NOMO-1 (cell line): ENCODE measurements around the gene MB21D2.

ENCODE experiments used
- DNase-seq, 2 experiments: peaks; one replicate each; lab custom pipeline; 2025; ENCODE audit not compliant: unreplicated experiment in 2 of 2; lab: John Stamatoyannopoulos, UW

MB21D2 gene

GRCh38 chr3:192927016-192927415 is 9.4 kb upstream of the MB21D2 start:
- no peak for DNase-seq

DNA sequence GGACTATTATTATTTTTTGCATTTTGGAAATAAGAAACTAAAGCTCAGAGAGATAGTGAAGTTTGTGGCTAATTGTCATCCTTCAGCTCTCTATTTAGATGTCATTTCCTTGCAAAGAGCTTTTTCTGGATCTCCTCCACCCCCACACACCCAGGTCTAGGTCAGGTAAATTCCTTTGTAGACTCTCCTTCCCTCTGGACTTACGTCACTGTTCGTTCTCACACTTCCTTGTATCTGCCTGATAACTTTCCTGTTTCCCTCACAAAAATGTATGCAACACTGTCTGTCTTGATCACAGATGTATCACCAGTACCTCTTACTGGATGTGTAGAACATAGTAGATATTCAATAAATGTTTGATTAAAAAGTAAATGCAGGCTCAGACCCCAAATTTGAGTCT is 6.1 kb upstream of the MB21D2 start:
- no peak for DNase-seq

- DNase-seq = no peak
These were observed 4.1 kb upstream of the MB21D2 start for GRCh38 chr3:192921793-192922192.

DNA sequence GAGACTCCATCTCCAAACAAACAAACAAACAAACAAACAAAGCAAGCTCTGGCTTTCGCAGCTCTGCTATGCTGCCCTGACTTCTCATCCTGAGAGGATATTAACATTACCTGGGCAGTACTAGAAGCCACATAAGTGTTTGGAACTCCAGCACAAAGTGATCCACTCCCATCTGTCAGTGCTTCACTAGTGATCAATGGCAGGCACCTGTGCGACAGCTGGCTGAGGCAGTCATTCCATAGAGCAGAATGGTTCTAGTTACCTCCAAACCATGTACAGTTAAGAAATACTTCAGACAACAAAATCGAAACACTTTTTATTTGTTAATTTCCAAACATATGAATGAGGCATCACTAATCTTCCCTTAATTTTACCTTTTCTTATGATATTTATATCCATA is 2.8 kb upstream of the MB21D2 start:
- no peak for DNase-seq

- DNase-seq = peak; percentile 64 to 86
These were observed 2.2 kb upstream of the MB21D2 start for GRCh38 chr3:192919901-192920300.

DNA sequence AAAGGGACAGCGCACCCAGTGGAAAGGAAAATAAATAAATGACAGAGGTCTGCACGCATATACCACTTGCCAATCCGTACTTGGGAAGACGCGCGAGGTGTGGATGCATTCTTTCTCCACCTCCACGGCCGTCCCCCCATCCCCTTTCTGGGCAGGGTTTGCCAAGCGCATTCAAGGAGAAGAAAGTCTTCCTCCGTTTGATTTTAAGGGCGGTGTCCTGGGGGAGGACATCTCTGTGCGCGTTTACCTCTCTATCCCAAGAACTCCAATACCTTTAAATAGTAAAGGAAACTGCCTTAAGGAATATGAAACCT is 576 bp upstream of the MB21D2 start:
- no peak for DNase-seq

GRCh38 chr3:192917028-192917403 is 640 bp downstream of the MB21D2 start:
- peak; percentile 29 to 38 for DNase-seq

DNA sequence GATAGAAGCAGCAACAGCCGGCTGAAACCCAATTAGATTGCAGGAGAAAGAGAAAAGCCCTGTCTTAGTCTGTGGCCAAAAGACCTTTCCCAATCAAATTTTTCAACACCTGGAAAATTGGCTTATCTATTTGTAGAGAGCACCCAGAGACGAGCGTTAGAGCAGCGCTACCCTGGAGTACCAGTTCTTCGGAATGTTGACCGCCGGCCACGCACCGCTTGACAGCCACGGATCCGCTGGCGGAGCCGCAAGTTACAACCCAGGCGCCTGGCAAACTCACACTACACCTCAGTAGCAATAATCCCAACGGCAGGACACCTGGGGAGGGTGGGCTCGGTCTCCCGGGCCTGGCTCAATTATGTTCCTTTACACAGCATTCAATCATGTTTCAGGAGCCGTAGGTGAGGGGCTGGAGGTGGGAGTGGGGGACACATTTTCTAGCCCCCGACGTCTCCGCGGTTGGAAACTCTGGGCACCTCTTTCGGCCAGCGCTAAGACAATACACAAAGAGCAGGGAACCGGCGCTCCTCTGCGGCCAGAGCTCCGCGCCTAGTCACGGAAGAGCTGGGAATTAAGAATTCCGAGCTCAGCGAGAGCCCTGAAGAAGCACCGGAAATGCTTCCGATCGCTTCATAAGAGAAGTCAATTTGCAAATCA is 1.2 kb downstream of the MB21D2 start:
- DNase-seq = no peak

DNA sequence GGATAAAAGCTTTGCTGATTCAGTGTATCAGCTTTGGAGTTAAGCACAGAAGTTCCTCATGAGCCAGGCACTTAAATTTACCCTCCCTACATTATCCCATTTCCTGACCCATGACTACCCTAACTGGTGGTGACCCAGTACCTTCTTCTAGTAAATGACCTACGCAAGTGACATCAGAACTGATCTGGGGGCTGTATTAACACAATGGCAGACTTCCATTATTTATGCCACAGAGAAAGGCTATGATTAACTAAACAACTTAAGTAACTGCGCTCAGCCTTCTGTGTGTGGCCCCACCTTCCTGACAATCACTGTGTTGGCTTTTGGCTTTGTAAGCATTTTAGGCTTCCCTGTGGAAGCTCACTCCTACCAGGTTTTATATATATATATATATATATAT is 1.9 kb downstream of the MB21D2 start:
- DNase-seq = no peak

DNA sequence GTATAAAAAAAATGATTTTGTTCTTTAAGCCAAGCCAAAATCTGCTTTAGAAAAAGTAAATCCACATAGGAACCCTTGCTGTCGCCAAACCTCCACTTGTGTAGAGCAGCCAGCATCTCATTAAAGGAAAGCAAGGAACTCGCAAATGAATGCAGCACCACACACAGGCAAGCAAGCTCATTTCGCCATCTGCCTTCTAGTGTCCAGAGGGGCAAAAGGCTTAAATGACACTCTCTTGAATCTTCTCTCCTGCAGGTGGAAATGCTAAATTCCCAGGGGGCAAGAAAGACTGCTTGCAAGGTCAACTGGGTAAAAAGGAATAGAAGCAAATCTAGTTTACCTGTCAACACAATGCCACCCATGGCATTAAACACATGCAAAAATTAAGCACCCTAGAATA is 2.4 kb downstream of the MB21D2 start:
- DNase-seq = peak in 1 of 2 experiments; percentile 22

GRCh38 chr3:192914848-192915247 is 2.8 kb downstream of the MB21D2 start:
- no peak for DNase-seq

DNA sequence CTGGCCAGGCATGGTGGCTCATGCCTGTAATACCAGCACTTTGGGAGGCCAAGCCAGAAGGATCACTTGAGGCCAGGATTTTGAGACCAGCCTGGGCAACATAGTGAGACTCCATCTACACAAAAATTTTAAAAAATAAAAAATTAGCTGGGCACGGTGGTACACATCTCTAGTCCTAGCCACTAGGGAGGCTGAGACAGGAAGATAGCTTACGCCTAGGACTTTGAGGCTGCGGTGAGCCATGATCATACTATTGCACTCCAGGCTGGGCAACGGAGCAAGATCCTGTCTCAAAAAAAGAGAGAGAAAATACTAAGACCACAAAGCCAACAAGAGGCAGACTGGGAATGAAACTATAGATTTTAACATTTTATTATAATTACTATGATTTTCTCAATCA is 4.1 kb downstream of the MB21D2 start:
- no peak for DNase-seq

GRCh38 chr3:192911293-192911692 is 6.4 kb downstream of the MB21D2 start:
- no peak for DNase-seq

GRCh38 chr3:192907784-192908183 is 9.9 kb downstream of the MB21D2 start:
- DNase-seq = no peak

DNA sequence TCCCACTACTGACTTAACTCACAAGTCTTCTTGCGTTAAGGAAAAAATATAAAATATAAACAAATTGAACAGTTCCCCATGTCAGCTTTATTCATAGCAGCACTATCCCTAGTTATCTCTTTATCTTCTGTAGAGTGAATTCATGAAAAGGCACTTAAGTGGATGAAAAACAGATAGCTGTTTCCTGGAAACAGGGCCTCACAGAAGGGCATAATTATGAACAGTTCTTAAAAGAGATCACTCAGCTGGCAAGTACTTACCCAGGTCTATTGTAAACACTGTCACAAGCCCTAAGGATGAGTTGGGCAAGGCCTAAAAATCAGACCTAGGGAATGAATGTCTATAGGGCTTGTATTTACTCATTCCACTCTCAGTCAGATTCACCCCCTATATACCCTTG is 10.7 kb downstream of the MB21D2 start:
- DNase-seq = no peak

DNA sequence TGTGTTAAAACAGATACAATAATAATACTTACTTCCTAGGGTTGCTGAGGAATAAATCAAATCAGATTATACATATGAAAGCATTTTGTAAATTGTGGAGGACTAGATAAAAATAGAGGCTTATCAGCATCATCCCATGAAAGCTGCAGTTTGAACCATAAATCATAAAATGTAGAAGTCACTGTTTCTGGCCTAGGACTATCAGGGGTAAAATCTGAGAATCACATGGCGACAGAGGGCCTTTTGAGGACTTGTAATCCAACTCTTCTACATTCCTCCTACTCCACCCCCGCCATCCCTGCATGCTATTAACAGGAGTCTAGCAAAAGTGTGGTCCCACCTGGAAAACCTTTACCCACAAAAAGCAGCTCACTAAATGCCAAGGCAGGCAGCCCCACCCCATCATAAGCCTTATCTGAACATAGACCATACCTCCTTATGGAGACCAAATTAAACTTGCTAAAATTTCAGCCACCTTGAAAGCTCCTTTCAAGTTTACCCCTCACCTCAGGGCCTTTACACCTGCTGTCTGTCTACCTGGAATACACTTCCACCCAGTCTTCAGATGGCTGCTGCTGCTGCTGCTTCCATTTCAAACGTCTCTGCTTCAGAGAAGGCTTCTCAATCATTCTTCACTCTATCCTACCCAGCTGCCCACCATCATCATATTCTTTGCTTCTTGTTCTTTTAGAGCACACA is 11.5 kb downstream of the MB21D2 start:
- DNase-seq = no peak

GRCh38 chr3:192904632-192905289 is 12.9 kb downstream of the MB21D2 start:
- DNase-seq = no peak

DNA sequence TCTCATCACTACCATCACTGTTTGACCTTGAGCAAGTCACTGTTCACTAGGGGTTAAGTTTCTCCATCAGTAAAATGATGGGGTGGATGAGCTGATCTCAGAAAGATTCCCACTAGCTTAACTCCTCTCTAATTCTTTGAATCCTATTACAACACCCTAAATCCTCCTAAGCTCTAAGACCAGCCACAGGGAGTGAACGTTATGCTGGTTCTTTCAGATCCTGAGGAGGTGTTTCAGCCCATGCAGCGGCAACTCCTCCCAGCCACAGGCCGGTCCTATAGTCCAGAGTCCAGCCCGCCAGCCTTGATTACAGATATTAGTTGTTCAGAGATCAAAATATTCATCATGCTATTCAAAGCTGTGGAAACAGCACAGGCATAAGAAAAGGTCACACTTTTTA is 15.1 kb downstream of the MB21D2 start:
- DNase-seq = no peak

DNA sequence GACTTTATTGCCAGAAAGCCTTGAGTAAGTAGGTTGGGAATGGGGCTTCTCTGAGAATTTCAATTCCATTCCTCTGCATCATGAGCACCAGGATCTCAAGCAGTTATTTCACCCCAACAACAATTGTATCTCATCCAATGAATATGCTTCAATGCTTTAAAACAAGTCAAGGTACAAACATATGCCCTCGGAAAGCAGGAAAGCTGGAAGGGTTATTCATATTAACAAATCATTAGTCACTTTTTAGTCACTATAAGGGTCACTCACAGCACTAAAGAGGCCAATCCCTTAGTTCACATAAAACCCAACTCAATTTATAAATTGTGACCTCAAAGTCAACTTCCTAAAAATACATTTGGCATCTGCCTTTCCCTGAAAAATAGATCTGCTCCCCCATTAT is 16.2 kb downstream of the MB21D2 start:
- DNase-seq = no peak

GRCh38 chr3:192899540-192899982 is 18.1 kb downstream of the MB21D2 start:
- no peak for DNase-seq

GRCh38 chr3:192897005-192897404 is 20.7 kb downstream of the MB21D2 start:
- DNase-seq = no peak

DNA sequence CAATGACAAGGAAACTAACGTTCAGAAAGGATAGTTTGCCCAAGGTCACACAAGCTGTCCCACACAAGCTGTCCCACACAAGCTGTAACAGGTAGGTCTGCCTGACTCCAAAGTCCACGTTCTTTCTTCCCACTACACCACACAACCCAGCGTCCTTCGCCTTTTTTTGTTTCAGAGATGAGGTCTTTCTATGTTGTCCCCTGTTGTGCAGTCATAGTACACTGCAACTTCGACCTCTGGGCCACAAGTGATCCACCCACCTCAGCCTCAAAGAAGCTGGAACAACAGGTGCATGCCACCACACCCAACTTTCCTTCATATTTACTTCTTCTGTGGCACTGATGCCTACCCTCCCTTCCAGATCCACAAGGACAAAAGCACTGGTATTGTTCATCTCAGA is 21.4 kb downstream of the MB21D2 start:
- DNase-seq = no peak
